ENCODE results near the gene INCENP.

The INCENP gene

DNA sequence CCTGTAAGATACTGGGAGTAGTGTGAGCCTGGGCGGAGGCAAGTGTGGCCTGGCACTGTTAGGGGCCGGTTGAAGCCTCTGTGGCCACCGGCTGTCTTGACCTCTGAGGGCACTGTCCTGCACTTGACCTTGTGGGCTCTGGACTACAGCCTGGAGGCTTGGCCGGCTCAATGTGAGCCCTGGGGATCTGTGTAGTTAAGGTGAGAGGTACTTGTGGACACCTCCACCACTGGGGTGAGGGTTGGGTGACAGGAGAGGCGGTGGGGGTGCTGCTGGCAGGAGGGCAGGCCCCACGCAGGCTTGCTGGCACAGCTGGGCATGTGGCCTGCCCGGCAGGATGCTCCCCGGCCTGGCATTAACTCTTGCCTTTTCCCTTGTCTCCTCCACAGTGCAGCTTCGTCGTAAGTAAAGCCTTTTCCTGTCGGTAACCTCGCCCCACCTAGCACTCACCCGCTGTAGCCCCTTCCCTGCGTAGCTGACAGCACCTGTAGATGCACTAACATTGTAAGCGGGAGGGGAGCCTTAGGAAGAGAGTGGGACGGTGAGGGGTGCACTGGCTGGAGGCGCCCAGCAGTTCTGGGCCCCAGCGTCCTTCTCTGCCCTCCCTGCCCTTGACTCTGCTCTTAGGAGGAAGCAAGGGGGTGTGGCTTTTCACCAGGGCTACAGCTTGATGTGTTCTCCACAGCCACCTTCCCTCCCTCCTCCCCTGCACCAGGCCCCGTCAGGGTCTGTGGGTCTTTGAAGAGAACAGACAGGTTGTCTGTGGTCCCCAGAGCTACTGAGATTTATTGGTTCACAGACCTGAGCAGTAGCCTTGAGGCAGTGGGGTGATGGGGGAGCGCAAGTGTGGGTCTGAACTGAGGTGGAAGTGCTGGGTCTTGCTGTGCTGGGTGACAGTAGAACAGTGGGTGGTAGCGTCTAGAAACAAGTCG, 17.6 kb downstream of the INCENP start:
- DNase-seq, result no peak

GRCh38 chr11:62142043-62142375, 18.2 kb downstream of the INCENP start:
- no peak for DNase-seq

- no peak for DNase-seq
Measured at GRCh38 chr11:62142921-62143320, 19.1 kb downstream of the INCENP start.

DNA sequence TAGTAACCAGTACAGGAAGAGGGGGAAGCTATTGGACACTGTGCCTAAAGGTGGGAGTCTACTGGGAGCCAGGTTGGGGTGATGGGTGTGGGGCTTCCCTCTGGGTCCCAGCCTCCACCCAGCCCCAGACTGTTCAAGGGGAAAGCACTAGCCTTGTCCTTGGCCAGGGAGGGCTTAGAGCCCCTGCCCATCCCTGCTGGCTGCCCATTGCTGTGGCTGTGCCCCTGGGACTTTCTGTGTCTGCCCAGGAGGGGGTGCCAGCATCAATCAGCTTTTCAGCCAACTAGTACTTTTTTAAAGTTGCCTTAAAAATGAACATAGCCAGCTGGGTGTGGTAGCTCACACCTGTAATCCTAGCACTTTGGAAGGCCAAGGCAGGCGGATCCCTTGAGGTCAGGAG, 19.9 kb downstream of the INCENP start:
- no peak for DNase-seq

GRCh38 chr11:62144641-62145255, 20.9 kb downstream of the INCENP start:
- DNase-seq, result no peak

GRCh38 chr11:62145261-62145871, 21.6 kb downstream of the INCENP start:
- no peak for DNase-seq

- DNase-seq, result no peak
Measured at GRCh38 chr11:62146476-62147200, 22.8 kb downstream of the INCENP start.

GRCh38 chr11:62147545-62147944, 23.7 kb downstream of the INCENP start:
- DNase-seq, result no peak

GRCh38 chr11:62148271-62148980, 24.6 kb downstream of the INCENP start:
- no peak for DNase-seq

GRCh38 chr11:62149986-62150886, 26.4 kb downstream of the INCENP start:
- DNase-seq, result no peak

DNA sequence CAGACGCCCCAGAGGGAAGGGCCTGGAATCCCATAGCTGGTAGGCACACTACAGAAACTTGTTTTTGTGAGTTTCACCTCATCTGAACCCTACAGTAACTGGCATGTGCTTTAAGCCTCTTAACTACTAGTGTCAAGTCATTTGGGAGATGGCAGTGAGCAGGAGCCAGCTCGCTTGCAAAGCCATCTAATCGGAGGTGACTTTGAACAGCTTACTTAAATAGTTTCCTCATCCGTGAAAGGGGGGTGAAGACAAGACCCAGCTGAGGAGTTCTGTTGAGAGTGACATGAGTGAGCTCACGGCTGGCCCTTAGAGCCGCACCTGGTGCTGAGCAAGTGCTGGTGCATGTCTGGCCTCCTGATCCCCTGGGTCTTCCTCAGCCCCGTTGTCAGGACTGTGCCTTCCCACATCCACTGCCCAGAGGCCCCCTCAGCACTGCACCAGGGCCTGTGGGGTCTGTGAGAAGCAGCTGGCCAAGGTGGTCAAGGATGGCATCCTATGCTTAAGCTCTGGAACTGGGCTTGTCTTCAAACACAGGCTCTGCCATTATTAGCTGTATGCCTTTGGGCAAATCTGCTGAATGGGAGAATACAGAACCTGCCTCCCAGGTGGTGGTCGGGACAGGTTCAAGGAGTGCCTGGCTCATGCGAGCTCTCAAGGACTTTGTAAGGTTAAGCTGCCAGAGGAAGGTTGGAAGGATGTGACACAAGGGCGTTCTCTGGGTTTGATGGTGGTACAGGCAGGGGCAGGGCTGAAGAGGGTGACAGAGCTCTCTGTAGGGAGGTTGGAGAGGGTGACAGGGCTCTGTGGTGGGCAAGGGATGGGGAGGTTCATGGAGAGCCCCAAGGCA, 27.3 kb downstream of the INCENP start:
- no peak for DNase-seq

DNA sequence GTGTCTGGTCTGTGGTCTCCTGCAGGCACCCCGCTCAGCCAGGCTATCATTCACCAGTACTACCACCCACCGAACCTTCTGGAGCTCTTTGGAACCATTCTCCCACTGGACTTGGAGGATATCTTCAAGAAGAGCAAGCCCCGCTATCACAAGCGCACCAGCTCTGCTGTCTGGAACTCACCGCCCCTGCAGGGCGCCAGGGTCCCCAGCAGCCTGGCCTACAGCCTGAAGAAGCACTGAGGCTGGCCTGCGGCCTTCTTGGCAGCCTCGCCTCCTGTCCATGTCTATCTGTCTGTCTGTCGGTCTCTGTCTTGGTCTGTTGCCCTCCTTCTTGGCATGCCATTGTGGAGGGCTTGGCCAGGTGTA, 27.9 kb downstream of the INCENP start:
- no peak for DNase-seq

DNA sequence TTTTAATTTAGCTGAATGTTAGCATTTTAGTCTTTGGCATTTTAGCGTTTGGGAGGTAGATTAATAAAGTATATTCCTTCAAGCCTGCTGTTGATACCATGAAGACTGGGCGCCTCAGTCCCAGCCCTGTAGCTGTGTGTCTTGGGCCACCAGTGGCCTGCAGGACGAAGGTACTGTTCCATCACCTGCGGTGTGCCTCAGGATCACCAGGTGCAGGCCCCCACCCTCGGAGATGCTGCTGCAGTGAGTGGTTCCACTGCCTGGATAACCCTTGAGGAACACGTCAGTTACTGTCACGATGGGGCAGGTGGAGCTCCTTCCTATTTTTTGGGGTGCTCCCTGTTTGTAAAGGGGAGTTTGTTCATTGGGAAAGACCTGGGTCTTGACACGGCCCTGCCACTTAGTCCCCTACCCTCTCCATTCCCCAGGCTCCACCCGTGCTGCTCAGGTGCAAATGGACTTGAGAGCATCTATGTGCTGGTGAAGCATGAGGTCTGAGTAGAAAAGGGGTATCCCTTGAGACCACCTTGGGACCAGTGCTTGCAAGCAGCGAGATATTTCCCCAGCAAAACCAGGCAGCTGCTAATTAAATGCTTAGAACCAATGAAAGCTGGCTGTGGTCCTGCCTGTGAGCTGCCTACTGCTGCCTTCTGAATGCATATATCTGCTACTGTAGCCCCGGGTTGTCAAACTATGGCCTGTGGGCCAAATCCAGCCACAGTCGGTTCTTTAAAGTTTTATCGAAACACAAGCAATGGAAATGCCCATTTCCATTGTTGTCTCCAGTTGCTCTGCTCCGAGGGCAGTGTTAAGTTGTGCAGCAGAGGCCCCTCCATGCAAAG, 28.7 kb downstream of the INCENP start:
- no peak for DNase-seq

- peak; percentile 14 to 67 (median 50) for DNase-seq
Measured at GRCh38 chr11:62153087-62153395, 29.2 kb downstream of the INCENP start.

DNA sequence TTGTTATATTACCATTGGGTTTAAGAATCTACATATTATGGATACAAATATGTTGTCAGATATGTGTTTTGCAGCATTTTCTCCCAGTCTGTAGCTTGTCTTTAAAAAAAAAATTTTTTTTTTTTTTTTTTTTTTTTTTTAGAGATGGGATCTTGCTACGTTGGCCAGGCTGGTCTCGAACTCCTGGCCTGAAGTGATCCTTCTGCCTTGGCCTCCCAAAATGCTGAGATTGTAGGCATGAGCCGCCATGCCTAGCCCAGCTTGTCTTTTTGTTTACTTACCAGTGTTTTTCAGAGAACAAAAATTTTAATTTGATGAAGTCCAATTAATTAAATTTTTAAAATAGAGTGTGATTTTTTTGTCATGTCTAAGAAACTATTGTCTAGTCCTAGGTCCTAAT, 29.8 kb downstream of the INCENP start:
- DNase-seq, result no peak

GRCh38 chr11:62157603-62158002, 33.8 kb downstream of the INCENP start:
- no peak for DNase-seq

- DNase-seq, result no peak
Measured at GRCh38 chr11:62166371-62166770, 42.6 kb downstream of the INCENP start.

- DNase-seq, result no peak
Measured at GRCh38 chr11:62169448-62169847, 45.6 kb downstream of the INCENP start.

DNA sequence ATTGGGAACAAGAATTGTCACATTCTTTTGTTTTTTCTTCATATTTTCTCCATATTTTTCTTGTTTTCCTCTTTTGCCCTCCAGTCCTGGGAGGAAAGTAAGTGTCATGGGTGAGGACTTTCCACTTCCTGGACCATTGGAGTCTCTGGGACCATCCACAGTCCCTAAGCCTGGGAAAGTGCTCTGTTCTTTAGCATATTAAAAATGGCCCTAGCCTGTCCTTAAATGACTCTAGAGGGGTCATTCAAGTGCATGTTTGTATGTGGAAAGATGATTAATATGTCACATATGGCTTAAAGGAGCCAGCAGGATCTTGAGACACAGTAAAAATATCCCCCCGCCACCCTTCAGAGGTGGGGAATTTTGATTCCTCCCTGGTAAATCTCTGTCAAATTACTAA, 46.1 kb downstream of the INCENP start:
- DNase-seq, result no peak

DNA sequence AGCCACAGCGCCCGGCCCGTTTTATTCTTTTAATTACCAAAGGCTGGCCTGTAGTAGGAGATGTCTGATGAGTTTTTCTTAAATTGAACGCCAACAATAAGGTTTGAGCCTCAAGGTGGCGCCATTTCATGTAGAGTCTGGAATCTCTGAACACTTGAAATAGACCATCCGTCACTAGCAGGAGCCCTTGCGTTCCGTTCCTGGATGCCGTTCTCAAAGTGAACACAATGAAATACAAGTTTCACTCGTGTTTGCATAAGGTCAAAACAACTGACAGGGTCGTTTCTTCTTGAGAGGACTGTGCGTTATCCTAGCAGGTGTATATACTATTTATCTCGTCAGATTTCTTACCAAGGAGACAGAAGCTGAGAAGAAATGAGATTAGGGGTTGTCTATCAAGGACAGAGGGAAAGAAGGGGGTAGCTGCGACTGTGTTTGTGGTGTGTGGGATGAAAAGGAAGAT, 47.5 kb downstream of the INCENP start:
- peak; percentile 89 to 92 (median 90) for DNase-seq
